Cardiac fibroblast (primary cell): ENCODE results near the gene VGLL2.
A peak's percentile ranks its signal among the peaks of the same experiment; 100 is the strongest.

ENCODE experiments used
- DNase-seq, 2 donors: peaks; one replicate each; pipeline versions ENCODE4 v3.0.0 to v3.0.0-alpha.2; 2010; ENCODE audit warnings: low read depth in 2 of 2
- H3K4me3 ChIP-seq, 2 donors: replicated peaks in 1 of 2; 1 replicate in 1 of 2; 2 replicates in 1 of 2; pipeline ENCODE4 v1.5.1; 2011; ENCODE audit warnings: low read depth in 2 of 2, low read length in 2 of 2, mild to moderate bottlenecking in 2 of 2, moderate library complexity in 1 of 2
- CTCF ChIP-seq: IDR thresholded peaks from one replicate; pipeline ENCODE4 v1.5.1; 2011; ENCODE audit warnings: low read depth, mild to moderate bottlenecking, low read length, inconsistent platforms

Gene VGLL2

GRCh38 chr6:117263353-117263927, 1.9 kb upstream of the VGLL2 start:
- TF ChIP-seq CTCF, result no peak
- DNase-seq, result no peak
- H3K4me3 ChIP-seq, result no peak overlapping the region

GRCh38 chr6:117264369-117264691, 1.0 kb upstream of the VGLL2 start:
- DNase-seq, result no peak
- TF ChIP-seq CTCF, result no peak
- H3K4me3 ChIP-seq, result peak overlapping the region; percentile 26 to 37

GRCh38 chr6:117264692-117265409, 507 bp upstream of the VGLL2 start:
- TF ChIP-seq CTCF, result no peak
- peak; percentile 19 to 25 for DNase-seq
- H3K4me3 ChIP-seq, result peak overlapping the region; percentile 26 to 37

GRCh38 chr6:117266257-117267053, 1.1 kb downstream of the VGLL2 start:
- no peak overlapping the region for H3K4me3 ChIP-seq
- DNase-seq, result no peak
- TF ChIP-seq CTCF, result no peak

GRCh38 chr6:117267054-117267347, 1.6 kb downstream of the VGLL2 start:
- no peak for TF ChIP-seq CTCF
- H3K4me3 ChIP-seq, result no peak overlapping the region
- DNase-seq, result no peak

GRCh38 chr6:117267766-117268534, 2.6 kb downstream of the VGLL2 start:
- H3K4me3 ChIP-seq, result no peak overlapping the region
- no peak for DNase-seq
- no peak for TF ChIP-seq CTCF
